Uterus (tissue), 2 donors: ENCODE results near the gene SPATA45.

Experiments used
- POLR2A ChIP-seq, 2 donors: fragments of 450-650 bp; IDR thresholded peaks; one replicate each; pipeline ENCODE4 v1.6.1; 2016; ENCODE audit warnings: antibody characterized with exemption in 2 of 2, mild to moderate bottlenecking in 1 of 2, moderate library complexity in 1 of 2
- TF ChIP-seq, protein P1 (sequence below), 4 experiments: fragments of 200-600 bp in 2 of 4; fragments of 450-650 bp in 2 of 4; sonication (generic) in 2 of 4; IDR thresholded peaks; one replicate each; pipeline ENCODE4 v1.5.1; 2016 to 2019; ENCODE audit warnings: antibody characterized with exemption in 4 of 4, mild to moderate bottlenecking in 2 of 4, moderate library complexity in 1 of 4

- TF ChIP-seq, protein P1, sequence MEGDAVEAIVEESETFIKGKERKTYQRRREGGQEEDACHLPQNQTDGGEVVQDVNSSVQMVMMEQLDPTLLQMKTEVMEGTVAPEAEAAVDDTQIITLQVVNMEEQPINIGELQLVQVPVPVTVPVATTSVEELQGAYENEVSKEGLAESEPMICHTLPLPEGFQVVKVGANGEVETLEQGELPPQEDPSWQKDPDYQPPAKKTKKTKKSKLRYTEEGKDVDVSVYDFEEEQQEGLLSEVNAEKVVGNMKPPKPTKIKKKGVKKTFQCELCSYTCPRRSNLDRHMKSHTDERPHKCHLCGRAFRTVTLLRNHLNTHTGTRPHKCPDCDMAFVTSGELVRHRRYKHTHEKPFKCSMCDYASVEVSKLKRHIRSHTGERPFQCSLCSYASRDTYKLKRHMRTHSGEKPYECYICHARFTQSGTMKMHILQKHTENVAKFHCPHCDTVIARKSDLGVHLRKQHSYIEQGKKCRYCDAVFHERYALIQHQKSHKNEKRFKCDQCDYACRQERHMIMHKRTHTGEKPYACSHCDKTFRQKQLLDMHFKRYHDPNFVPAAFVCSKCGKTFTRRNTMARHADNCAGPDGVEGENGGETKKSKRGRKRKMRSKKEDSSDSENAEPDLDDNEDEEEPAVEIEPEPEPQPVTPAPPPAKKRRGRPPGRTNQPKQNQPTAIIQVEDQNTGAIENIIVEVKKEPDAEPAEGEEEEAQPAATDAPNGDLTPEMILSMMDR (IDR thresholded peaks at IDR 0.05): no peak
- no peak for TF ChIP-seq POLR2A (IDR thresholded peaks at IDR 0.05)
Observed at GRCh38 chr1:212853658-212854057, 6.2 kb upstream of the SPATA45 start.
